ENCODE data around the gene VPS18.
A peak's percentile ranks its signal among the peaks of the same experiment; 100 is the strongest.

The VPS18 gene

GRCh38 chr15:40943764-40944365 is 49.6 kb downstream of the VPS18 start:
- TF ChIP-seq ZFX (IDR thresholded peaks at IDR 0.05; ENCODE audit: borderline replicate concordance) (no peak), CTCF (IDR thresholded peaks at IDR 0.05) (peak; percentile 11; the same call in 1 of the 2 replicates)
- H3K27ac ChIP-seq = peak overlapping the region; percentile 40; the same call in 1 of the 2 replicates

DNA sequence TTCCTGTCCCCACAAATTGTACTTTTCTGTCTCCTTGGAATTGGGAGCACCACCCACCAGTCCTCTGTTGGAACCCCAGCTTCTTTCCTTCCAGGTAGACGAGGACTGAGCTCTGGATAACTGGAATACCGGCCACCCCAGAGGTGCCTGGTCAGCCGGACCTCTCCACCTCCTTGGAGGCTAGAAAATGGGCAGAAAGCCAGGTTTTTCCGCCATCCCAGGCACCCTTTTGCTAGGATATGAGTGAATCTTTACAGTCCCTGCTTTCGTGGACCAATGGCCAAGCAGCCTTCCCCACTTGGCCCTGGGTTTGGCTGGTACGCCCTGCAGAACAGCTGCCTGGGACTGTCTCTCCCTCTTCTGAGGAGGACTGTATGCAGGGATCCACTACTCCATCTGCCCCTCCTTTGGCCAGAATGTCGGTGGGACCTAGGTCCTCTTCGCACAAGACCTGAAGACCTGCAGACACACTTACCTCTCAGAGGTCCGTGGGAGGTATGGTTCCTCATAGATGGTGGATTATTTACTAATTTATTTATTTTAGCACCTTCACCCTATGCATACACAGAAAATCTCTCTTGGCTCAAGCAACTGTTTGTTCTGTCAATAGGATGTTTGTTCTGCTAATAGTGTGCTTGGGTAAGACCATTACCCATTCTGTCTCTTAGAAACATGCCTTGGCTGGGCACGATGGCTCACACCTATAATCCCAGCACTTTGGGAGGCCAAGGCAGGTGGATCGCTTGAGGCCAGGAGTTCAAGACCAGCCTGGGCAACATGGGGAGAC is 50.5 kb downstream of the VPS18 start:
- peak overlapping the region; percentile 40 for H3K27ac ChIP-seq
- TF ChIP-seq CTCF (IDR thresholded peaks at IDR 0.05) = no peak
- no peak for TF ChIP-seq ZFX (IDR thresholded peaks at IDR 0.05; ENCODE audit: borderline replicate concordance)

- no peak overlapping the region for H3K27ac ChIP-seq
- TF ChIP-seq ZFX (IDR thresholded peaks at IDR 0.05; ENCODE audit: borderline replicate concordance) = no peak
- TF ChIP-seq CTCF (IDR thresholded peaks at IDR 0.05) = no peak
Observed at GRCh38 chr15:40948706-40949473, 54.6 kb downstream of the VPS18 start.

DNA sequence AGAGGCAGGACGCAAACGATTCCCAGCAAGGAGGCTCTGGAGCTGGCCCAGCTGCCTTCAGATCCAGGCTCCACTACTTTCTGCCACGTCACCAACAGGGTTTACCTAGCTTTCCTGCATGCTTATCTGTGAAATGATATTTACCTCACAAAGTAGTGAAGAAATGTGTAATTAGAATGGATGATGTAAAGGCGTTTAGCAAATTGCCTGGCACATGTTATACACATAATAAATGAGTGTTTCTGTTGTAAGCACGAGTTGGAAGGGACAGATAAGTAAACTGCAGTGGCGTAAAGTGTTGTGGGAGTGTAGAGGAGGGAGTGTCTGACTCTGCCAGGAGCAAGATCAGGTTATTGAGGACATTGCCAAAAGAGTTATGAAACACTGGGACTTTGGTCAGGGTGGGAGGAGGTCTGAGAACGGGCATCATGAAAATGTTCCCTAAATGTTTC is 55.5 kb downstream of the VPS18 start:
- H3K27ac ChIP-seq = no peak overlapping the region; the same call in 1 of the 2 replicates
- TF ChIP-seq CTCF (IDR thresholded peaks at IDR 0.05) (no peak), ZFX (IDR thresholded peaks at IDR 0.05; ENCODE audit: borderline replicate concordance) (no peak)

DNA sequence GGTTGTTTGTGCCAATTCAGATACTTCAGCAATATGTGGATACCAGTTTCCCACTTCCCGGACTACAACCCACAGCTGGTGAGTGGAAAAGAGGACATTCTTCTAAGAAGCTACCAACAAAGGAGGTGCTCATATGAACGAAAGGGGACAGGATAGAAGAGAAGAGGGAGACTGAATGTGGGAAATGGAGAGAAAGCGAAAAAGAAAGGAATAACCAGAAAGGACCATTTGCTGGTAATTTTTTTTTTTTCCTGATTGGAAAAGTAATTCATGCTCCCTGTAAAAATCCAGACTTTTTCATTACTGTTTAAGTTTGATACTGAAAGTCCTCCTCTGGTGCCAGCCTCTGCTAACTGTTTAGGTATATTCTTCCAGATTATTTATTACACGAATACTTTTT is 57.5 kb downstream of the VPS18 start:
- TF ChIP-seq CTCF (IDR thresholded peaks at IDR 0.05) (no peak), ZFX (IDR thresholded peaks at IDR 0.05; ENCODE audit: borderline replicate concordance) (no peak)
- peak overlapping the region; percentile 78 for H3K27ac ChIP-seq

DNA sequence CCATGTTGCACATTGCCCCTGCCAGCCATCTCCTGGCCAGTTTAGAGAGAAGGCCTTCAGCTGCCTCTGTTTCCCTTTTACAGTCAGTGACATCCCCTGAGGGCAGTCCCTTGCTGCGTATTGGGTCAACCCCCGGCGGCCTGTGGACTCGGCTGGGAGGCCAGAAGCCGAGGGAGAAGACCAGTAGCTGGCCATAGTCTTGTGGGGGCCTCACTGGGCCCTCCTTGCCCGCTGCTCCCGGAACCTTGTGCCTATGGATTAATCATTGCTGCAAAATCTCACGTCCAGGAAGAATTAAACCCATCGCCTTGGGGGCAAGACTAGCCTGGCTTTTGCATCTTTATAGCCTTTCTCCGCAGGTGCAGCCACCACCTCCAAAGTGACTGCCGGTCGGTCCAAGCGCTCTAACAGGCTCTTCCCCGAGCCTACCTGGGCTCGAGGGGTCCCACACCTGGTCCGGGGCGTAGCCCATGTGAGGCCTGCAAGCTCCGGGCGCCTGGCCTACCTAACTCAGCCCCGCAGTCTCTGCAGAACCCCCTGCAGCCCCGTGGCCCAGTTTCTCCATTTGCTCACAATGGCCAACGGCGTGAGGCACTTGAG is 58.2 kb downstream of the VPS18 start:
- no peak for TF ChIP-seq CTCF (IDR thresholded peaks at IDR 0.05)
- no peak for TF ChIP-seq ZFX (IDR thresholded peaks at IDR 0.05; ENCODE audit: borderline replicate concordance)
- peak overlapping the region; percentile 78 for H3K27ac ChIP-seq

Measured in 22Rv1 (cell line).